HTR-8/SVneo (cell line): ENCODE data around the gene HPS6.

Experiments
- DNase-seq: peaks from one replicate; pipeline ENCODE4 v3.0.0; 2011; ENCODE audit warnings: low spot score, mixed read lengths; ENCODE audit not compliant: insufficient read length
- FAIRE-seq: peaks from 2 replicates; lab custom pipeline; 2011; peaks lifted over from hg19 to GRCh38; lab: Jason Lieb, UNC

The HPS6 gene

DNA sequence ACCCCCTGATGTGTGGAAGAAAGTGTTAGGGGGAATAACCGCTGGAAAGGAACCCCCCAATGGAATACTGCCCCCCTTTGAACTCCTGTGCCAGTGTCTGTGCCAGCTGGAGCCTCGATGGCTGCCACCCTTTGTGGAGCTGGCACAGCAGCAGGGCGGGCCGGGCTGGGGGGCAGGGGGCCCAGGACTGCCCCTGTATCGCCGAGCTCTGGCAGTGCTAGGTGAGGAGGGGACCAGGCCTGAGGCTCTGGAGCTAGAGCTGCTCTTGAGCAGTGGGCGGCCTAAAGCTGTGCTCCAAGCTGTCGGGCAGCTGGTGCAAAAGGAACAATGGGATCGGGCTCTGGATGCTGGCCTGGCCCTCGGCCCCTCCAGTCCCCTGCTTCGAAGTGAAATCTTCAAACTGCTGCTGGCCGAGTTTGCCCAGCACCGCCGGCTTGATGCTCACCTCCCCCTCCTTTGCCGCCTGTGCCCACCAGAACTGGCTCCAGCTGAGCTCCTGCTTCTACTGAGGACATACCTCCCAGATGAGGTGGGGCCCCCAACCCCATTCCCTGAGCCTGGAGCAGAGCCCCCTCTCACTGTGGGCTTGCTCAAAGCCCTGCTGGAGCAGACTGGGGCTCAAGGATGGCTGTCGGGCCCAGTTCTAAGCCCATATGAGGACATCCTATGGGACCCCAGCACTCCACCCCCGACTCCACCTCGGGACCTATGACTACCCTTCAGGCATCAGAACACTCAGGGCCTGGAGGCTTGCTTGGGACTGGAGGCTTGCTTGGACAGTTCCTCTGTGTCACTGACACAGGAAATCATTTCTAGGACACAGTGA is 2.2 kb downstream of the HPS6 start:
- FAIRE-seq (no peak), DNase-seq (no peak)

DNA sequence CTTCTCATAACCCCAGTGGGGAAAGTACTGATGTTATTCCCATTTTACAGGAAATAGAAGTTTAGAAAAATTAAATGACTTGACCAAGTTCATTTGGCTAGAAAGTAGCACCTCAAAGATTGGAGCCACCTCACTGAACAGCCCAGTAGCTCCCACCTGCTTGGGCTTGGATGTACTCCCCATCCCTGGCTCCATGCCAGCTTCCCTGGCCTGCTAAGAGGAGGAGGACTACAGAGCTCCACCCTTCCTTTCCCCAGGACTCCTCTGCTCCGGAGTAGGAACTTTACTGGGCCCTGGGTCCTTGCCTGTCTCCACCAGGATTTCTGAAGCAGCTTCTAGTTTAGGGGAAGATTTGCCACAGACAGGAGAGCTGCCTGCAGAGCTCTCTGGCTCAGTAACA is 3.1 kb downstream of the HPS6 start:
- FAIRE-seq (no peak), DNase-seq (no peak)

DNA sequence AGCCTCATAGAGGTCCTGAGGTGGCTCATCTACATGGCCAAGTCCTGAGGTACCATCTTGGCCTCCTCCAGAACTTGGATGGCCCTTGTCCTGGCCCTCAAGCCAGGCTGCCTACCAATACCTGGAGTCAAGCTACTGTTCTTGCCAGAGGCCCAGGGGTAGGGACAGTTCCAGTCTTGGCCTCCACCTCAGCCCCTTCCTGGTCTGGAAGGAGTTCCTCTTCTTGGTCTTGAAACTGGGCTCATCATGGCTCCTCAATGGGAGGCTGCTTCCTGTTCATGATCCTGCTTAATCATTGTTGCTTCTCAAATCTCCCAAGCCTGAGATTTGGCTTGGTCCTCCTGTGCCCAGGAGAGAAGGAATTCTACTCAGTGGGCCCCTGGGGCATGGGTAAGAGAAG is 3.9 kb downstream of the HPS6 start:
- DNase-seq (no peak), FAIRE-seq (no peak)

DNA sequence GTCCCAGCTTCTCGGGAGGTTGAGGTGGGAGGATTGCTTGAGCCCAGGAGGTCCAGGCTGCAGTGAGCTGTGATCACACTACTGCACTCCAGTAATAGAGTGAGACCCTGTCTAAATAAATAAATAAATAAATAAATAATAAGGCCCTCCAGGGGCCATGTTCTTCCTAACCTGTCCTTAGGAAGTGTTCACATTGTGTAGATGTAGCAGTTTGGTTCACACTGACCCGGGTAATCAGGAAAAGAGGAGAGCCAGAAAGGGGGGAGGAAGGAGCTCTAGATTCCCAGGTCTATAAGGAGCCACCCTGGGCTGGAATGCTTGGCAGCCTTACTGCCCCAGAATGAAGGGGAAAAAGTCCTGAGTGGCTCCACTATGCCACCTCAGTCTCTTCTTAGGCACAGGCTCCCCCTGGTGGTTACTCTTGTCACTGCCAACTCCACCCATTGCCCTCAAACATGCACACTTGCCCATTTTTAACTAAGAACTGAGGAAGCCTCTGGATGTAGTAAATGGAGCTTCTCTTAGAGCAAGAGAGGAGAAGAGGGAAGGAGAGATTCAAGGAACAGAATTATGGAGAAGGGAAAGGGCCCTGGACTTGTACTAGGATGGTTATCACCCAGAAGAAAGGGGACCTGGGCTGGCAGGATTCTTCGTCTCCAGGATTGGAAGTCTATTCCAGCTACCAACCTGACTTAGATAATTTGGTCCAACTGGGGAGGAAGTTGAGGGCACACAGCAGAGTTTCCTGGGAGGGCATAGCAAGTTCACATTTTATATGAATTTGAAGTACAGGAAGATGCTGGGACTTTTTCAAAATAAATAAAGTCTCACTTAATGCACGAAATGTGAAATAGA is 7.8 kb downstream of the HPS6 start:
- FAIRE-seq (peak; percentile 69), DNase-seq (peak; percentile 85)

DNA sequence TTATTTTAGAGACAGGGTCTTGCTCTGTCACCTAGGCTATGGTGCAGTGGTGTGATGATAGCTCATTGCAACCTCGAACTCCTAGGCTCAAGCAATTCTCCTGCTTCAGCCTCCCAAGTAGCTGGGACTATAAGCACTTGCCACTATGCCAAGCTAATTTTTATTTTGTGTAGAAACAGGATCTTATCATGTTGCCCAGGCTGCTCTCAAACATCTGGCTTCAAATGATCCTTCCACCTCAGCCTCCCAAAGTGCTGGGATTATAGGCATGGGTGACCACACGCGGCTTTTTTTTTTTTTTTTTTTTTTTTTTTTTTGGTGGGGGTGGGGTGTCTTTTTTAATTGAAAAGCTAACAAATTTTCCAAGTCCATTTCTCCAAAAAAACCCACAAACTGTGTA is 18.4 kb downstream of the HPS6 start:
- FAIRE-seq = no peak
- DNase-seq = no peak

DNA sequence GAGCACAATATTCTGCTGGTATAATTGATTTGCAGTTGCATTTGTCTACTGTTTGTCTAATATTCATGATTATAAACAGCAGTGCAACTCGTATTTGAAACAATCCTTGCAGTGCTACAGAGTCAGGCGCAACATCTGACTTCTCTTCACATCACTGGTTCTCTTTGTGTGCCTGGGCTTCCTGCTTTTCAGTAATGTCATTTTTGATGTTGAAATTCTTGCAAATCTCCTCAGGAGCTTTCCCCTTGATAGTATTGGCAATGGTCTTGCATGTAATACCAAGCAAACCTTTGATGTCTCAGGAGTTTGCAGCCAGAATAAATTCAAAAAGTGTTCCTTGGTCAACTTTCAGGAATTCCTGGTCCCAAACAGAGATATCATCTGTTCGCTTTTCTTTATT is 20.2 kb downstream of the HPS6 start:
- FAIRE-seq (no peak), DNase-seq (no peak)

DNA sequence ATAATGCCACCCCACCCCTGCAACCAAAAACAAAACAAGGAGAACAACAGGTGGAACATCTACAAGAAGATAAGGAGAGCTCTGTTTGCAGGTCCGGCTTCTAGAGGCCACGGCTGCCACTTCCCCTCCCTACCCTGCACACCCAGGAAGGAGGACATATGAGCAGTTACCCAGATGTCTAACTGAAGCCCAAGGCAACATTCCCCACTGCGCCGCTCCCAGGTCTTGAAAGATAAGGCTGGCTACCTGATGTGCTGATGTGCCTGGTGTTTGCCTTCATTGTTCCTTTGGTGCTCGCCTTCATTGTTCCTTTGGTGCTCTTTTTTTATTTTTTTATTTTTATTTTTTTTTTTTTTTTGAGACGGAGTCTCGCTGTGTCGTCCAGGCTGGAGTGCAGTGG is 21.0 kb downstream of the HPS6 start:
- DNase-seq (no peak), FAIRE-seq (no peak)

DNA sequence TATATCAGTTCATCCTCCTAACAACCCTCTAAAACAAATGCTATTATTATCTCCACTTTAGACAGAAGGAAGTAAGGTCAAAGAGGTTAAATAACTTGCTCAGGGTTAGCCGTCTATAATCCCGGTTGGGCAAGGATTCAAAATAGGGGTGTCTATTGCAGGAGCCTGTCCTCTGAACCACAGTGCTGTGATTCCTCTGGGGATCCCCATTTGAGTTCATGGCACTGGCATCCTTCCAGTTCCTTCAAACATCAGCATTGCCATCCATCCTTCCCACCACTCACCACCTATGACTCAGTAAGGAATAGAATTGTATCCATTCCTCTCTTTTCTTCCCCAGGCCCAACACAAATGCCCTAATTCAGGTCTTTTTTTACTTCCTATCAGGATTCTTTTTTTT is 25.6 kb downstream of the HPS6 start:
- DNase-seq = no peak
- FAIRE-seq = no peak

DNA sequence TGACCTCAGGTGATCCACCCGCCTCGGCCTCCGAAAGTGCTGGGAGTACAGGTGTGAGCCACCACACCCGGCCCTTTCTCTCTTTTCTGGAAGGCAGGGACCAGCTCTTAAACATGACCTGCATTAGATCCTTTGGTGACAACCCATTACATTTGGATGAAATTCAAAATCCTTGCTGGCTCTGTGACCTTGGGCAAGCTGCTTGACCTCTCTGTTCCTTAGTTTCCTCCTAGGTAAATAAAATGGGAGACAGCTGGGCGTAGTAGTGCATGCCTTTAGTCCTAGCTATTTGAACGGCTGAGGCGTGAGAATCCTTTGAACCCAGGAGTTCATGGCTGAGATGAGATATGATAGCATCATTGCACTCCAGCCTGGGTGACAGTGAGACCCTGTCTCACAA is 31.3 kb downstream of the HPS6 start:
- DNase-seq = no peak
- no peak for FAIRE-seq

DNA sequence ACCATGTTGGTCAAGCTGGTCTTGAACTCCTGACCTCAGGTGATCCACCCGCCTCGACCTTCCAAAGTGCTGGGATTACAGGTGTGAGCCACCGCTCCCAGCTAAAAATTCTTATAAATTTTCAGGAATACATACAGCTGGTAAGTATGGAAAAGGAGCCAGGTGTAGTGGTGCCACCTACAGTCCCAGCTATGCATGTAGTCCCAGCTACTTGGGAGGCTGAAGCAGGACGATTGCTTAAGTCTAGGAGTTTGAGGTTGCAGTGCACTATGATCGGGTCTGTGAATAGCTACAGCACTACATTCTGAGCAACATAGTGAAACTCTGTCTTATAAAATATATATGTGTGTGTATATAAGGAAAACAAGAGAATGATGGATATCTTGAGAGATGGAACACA is 36.0 kb downstream of the HPS6 start:
- DNase-seq (no peak), FAIRE-seq (no peak)

DNA sequence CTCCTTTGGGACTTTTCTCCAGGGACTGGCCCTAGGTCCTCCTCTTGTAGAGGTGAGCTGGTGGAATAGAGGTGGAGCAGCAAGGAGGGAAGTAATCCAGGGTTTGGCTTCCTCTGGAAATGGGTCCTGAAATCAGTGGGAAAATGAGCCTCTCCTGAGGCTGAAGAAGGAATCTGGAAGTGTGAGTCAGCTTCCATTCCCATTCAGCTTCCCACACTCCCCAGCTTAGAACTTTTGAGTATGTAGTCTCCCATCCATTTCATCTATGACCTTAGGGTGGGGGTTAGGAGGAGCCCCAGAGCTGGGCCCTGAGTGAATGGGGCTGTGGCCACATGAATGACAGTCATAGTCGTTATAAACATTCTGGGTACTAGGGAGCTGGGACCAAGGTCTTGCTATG is 37.3 kb downstream of the HPS6 start:
- FAIRE-seq = no peak
- no peak for DNase-seq

DNA sequence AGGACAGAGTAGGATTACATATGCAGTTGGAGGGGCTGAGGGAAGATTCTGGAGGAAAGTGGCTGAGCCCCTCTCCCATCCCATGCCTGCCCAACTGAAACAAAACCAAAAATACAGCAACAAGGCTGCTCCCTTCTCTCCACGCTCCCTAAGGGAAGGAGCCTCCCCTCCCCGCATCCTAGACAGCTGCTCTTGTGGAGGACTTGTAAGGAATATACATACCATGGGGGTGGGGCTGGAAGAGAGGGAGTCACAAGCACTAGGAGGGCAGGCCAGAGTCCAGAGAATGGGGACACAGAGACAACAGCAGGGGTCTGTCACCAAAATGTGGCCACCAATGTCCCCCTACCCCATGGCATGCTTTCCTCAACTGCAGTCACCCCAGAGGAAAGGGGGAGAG is 41.8 kb downstream of the HPS6 start:
- FAIRE-seq (no peak), DNase-seq (no peak)

DNA sequence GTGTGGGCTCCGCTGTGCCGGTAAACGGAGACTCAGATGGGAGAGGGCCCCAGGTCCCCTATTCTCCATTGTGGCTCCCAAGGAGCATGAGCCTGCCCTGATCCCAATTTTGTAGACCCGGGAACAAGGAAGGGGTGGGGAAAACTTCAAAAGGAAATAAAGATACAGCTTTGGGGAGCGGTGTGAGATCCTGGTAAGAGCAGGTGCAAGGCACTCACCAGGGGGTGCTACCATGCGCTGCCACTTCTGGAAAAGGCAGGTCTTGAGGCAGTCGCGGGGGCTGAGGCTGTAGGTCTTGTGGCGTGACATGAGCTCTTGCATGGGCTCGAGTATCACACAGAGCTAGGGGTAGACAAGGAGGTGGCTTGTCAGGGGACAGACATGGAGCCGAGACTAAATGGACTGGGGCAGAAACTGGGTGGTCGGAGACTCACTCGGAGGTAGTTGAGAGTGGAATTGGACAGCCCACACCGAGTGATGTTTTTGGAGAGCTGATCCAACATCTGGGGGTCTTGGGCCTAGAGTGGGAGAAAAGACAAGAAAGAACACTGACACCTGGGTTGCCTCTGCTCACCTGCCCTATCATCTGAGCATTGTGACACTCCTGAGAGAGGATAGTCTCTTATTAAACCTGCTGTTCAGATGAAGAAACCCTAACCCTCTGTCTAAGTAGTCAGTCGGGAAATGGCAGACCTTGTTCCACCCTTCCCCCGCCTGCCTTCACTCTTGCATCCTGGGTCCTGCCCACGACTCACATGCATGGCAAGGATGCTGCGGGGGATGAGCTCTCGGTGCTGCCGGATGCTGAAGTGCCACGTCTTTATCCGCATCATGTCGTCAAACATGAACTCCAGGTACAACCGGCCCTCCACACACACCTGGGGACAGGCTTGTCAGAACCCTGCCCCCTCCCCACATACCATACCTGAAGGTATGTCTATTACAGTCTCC is 44.3 kb downstream of the HPS6 start:
- DNase-seq (no peak), FAIRE-seq (no peak)

DNA sequence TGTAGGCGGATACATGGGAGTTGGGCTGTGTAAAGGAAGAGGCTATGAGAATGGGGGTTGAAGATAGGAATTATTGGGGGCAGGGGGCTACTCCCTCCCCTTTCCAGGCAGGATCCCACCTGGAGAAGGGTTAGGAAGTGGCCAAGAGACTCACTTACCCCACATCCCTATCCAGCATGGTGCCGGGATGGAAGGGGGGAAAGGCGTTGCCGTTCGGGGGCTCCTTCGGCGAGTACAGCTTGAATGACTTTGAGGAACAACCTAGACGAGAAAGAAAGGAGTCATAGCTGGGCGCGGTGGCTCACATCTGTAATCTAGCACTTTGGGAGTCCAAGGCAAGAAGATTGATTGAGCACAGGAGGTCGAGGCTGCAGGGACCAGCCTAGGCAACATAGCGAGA is 46.1 kb downstream of the HPS6 start:
- DNase-seq = no peak
- no peak for FAIRE-seq

DNA sequence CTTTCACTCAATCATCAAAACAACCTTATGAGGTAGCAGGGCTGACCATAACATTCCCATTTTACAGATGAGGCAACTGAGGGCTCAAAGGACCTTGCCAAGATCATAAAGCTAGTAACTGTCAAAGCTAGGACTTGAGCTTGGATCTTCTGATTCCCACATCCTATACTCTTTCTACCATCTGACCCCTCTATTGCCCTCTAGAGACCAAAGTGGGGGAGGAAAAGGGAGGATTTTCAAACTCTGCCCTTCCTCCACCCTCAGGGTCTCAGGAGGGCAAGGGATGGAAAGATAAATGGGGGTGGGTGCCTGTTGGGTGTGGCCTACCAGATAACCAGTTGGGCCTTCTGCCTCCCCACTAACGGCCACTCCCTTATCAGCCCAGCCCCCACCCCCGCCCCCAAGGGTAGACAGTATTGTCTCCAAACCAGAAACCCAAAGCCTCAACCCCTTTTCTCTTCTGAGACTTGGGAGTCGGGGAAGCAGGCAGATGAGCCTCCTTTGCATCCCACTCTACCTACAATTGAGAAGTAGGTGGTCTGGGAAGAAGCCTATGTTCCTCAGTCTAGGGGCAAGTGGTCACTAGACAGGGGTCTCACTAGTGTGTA is 47.2 kb downstream of the HPS6 start:
- DNase-seq (no peak), FAIRE-seq (no peak)

DNA sequence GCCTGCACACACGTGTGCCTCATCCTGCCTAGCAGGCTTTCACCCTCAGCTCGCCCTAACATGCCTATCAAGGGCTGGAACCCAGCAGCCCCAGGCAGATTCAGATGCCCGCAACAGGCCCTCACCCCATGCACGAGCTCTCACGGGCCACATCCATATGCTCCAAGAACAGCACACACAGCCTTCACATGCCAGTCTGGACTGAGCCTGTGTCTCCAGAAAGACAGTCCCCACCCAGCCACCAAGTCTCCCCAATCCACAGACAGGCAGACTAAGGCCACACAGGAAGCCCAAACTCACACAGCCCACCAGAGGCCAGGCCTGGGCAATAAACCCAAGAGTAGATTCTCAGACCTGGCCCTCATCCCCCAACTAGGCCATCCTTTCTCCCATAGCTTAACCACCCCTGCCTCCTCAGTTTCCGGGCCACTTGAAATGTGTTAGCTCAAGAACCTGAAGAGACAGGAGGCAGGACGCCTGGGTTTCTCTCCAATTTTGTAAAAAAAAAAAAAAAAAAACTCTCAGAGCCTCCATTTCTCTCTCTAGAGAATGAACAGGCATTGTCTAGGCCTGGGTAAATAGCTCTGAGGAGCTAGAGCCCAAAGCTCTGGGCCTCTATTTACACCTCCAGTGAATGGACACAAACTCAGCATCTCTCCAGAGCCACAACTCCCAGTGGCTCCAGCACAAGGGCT is 48.3 kb downstream of the HPS6 start:
- FAIRE-seq (no peak), DNase-seq (no peak)

DNA sequence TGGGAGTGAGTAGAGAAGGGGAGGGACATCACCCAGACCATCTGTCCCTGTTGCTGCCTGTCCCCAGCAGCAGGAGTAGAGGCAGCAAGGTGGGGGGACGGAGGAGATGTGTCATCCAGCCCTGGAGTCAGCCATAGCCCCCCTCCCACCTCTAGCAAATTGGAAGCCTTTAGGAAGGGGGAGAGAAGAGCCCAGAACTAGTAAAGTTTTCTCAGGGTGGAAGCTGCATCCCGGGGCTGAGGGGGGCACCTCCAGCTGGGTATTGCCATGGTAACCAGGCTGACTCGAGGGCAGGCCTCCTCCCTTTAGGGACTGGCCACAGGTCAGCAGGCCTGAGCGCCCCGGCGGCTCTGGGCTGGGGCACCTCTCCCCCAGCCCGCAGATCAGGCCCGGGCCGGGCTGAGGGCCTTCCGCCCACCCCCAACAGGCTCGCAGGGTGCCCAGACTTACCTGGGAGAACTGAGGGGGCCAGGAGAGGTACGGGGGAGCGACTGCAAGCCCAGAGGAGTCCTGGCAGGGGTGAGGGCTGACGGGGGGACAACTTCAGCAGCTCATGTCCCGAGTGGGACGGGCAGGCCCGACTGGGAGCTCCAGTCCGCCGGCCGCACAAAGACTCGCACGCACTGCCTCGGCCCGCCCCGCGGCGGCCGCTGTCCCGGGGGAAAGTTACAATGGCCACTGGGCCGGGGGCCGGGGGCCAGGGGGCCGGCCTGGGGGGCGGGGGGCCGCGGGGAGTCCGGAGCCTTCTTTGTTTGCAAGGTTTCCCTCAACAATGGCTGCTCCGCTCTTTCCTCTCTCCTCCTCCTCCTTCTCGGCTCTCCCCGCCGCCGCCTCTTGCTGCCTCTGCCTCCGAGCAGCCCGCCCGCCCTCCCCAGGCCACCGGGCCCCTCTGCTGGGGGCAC is 49.1 kb downstream of the HPS6 start:
- DNase-seq (no peak), FAIRE-seq (no peak)

DNA sequence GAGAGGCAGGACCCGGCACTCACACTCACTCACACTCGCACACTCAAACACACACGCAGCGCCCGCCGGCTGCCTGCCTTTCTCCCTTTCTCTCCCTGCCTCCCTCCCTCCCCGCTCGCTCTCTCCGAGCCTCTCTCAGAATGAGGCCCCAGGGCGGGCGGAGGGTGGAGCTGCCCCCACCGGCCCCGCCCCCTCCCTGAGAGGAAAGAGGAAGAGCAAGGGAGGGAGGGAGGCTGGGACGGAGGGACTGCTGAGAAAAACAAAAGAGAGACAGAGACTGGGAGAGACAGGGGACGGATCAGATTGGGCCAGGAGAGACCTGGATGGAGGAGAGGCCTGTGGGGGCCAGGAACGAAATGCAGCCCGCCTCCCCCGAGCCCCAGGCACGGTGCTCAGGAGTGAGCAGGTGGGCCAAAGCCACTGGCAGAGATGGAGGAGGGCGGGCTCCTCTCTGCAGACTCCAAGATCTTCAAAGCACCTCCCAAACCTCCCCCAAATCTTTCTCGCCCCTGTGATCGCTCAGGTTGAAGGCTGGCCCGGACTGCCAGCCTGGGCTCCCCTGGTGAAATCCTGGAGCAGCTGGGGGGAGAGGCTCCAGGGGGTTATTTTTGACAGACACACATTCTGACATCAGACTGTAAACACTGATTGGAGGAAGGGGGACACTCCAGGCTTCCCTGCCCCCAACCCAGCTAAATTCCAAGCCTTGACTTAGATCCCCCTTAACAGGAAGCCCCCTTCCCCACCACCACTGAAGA is 49.9 kb downstream of the HPS6 start:
- FAIRE-seq = peak; percentile 13
- DNase-seq = peak; percentile 74
